ENCODE measurements around the gene N4BP2L2.

N4BP2L2 gene

GRCh38 chr13:32414580-32414979 lies 124.0 kb downstream of the N4BP2L2 start:
- in situ Hi-C loops (cut with HindIII; ENCODE audit: low sequenced_read_pairs): no loop called here
- H3K4me3 ChIP-seq (ENCODE audit: low read depth, low read length): no peak overlapping the region
- DNase-seq (ENCODE audit: low read depth, low spot score): no peak
- no peak for TF ChIP-seq CTCF (IDR thresholded peaks at IDR 0.05; ENCODE audit: low read depth, low read length)

GRCh38 chr13:32413284-32413683 lies 125.3 kb downstream of the N4BP2L2 start:
- in situ Hi-C loops (cut with HindIII; ENCODE audit: low sequenced_read_pairs): no loop called here
- no peak for DNase-seq (ENCODE audit: low read depth, low spot score)
- no peak for TF ChIP-seq CTCF (IDR thresholded peaks at IDR 0.05; ENCODE audit: low read depth, low read length)
- H3K4me3 ChIP-seq (ENCODE audit: low read depth, low read length): no peak overlapping the region

GRCh38 chr13:32409561-32410421 lies 128.8 kb downstream of the N4BP2L2 start:
- no peak for TF ChIP-seq CTCF (IDR thresholded peaks at IDR 0.05; ENCODE audit: low read depth, low read length)
- peak overlapping the region; percentile 17 for H3K4me3 ChIP-seq (ENCODE audit: low read depth, low read length)
- peak; percentile 63 for DNase-seq (ENCODE audit: low read depth, low spot score)
- in situ Hi-C loops (cut with HindIII; ENCODE audit: low sequenced_read_pairs): no loop called here

- in situ Hi-C loops (cut with HindIII; ENCODE audit: low sequenced_read_pairs): no loop called here
- no peak overlapping the region for H3K4me3 ChIP-seq (ENCODE audit: low read depth, low read length)
- no peak for TF ChIP-seq CTCF (IDR thresholded peaks at IDR 0.05; ENCODE audit: low read depth, low read length)
- DNase-seq (ENCODE audit: low read depth, low spot score): no peak
These were observed 129.6 kb downstream of the N4BP2L2 start for GRCh38 chr13:32409001-32409313.

- TF ChIP-seq CTCF (IDR thresholded peaks at IDR 0.05; ENCODE audit: low read depth, low read length): no peak
- in situ Hi-C loops (cut with HindIII; ENCODE audit: low sequenced_read_pairs): no loop called here
- no peak for DNase-seq (ENCODE audit: low read depth, low spot score)
- no peak overlapping the region for H3K4me3 ChIP-seq (ENCODE audit: low read depth, low read length)
These were observed 130.1 kb downstream of the N4BP2L2 start for GRCh38 chr13:32408296-32409000.

GRCh38 chr13:32407854-32408253 lies 130.7 kb downstream of the N4BP2L2 start:
- in situ Hi-C loops (cut with HindIII; ENCODE audit: low sequenced_read_pairs): no loop called here
- no peak for DNase-seq (ENCODE audit: low read depth, low spot score)
- TF ChIP-seq CTCF (IDR thresholded peaks at IDR 0.05; ENCODE audit: low read depth, low read length): no peak
- H3K4me3 ChIP-seq (ENCODE audit: low read depth, low read length): no peak overlapping the region

Measured in astrocyte of the spinal cord (primary cell).